Mononuclear cell (primary cell): ENCODE data around the gene DUOXA1. TPM values are rescaled to one million over a fixed set of nuclear protein-coding genes. Genes with fewer than 3 reads are reported as not detected.
"Not testable (repeated sequence)": the region's sequence is repeated elsewhere in the genome, so short reads cannot be mapped to it uniquely, and the experiment has no call there.

Experiments
- H3K27me3 ChIP-seq: 2 replicates; pipeline ENCODE4 v1.6.0; 2011; ENCODE audit warnings: low read length, control low read depth; ENCODE audit not compliant: insufficient read depth
- H3K4me1 ChIP-seq: 2 replicates; pipeline ENCODE4 v1.5.1; 2011; ENCODE audit warnings: mild to moderate bottlenecking, low read length, control low read depth; ENCODE audit not compliant: insufficient read depth
- H3K4me3 ChIP-seq: 2 replicates; pipeline ENCODE4 v1.5.1; 2011; ENCODE audit warnings: mild to moderate bottlenecking, low read length, moderate library complexity
- H3K9me3 ChIP-seq: 2 replicates; pipeline ENCODE4 v1.5.1; 2011; ENCODE audit warnings: low read depth, mild to moderate bottlenecking, control low read depth, low read length
- total RNA-seq: library from RNA; depleted of rRNA; stranded (reverse); fragments of >200 nt; gene quantifications from one replicate; pipeline ENCODE4 v1.2.3, GENCODE V29; 2012

The DUOXA1 gene
- total RNA-seq, 1 donor, result 0.31 TPM

DNA sequence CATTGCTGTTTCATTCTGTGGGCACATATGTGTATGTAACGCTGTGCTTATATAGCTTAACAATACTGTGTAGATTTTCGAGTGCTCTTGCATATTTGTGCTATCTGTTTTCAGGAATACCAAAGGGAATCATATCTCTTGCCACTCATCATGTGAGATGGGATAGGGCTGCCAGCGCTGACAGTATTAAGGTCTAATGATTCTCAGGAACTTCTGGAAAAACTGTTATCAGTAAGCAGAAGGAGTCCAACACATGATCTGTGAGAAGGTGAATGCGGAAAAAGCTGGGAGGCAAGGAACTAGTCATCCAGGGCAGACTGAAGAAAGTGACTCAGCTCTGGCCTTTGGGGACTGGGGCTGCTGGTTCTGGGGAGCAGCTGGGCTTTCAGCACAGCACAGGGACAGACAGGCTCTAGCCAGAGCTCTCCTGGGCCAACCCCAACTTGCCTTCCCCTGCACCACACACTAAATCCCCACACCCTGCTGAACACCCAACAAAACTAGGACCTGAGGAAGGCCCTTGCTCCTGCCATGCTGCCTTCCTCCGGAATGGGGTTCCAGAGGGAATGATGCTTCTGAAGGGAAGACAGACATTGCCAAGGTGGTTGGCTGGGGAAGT is 49.9 kb downstream of the DUOXA1 start:
- H3K9me3 ChIP-seq, H3K4me3 ChIP-seq, H3K4me1 ChIP-seq, H3K27me3 ChIP-seq: not testable (repeated sequence)

DNA sequence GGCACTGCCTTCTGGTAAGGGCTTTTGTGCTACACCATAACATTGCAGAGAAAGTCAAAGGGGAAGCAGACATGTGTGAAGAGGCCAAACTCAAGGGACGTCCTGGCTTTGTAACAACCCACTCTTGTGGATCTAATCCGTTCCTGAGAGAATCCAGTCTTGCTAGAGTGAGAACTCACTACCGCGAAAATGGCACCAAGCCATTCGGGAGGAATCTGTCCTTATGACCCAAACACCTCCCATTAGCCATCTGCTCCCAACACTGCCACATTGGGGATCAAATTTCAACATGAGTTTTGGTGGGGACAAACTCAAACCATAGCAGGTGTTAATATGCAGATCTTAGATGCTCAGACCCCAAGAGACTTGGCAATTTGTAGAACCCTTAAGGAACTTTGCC is 50.5 kb downstream of the DUOXA1 start:
- H3K9me3 ChIP-seq, H3K27me3 ChIP-seq, H3K4me1 ChIP-seq, H3K4me3 ChIP-seq: not testable (repeated sequence)

DNA sequence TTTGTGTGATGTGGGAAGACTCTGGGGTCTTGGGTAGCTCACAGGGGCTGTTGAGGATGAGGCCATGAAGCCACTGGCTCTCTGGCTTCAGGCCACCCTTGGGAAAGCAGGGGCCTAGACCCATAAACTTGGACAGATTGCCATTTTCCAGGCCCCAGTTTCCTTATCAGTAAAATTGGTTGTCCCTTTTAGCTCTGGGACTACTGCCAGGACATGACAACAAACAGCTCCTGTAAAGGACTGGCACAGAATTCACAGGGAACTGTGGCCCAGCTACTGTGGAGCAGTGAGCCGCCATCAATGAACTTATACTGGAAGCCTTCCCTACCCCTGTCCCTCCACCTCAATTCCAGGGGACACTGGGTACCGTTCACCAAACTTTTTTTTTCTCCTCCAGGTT is 52.3 kb downstream of the DUOXA1 start:
- H3K4me1 ChIP-seq, H3K4me3 ChIP-seq, H3K27me3 ChIP-seq, H3K9me3 ChIP-seq: not testable (repeated sequence)

DNA sequence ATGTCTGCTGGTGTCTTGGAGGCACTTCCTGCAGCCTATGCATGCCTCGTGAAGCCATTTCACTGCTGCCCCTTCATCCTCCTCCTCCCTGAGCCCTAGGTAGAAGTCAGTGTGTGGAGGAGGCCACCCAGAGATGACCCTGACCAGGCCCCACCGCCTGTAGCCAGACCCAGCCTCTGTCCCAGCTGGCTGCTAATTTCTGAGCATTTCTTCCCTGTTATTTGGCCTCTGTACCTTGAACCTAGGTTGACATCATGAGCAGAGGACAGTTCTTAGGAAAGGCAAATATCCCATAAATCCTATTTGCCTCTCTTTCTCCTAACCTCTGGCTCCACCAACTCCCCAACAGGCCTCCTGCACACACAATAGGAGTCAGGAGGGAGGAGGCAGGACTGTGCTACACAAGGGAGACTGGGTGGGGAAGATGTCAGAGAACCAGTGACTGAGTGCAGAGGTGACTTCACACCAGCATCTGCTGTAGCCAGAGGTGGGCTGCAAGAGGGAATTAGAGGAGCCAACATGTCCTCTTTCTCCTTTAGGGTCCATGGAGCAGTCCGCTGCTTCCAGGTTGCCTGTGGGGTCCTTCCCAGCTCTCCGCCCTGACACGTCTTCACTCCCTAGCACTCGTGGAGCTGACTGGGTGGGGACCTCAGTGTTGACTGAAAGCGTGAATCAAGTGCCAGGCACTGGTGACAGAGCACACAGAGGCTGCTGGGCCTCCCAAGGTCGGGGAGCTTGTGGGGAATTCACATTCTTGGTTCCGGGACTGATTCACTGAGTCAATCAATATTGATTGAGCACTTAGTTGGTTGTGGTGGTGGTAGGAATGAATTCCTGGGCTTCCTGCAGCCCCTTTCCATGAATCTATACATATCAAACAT is 54.0 kb downstream of the DUOXA1 start:
- H3K4me1 ChIP-seq, H3K27me3 ChIP-seq, H3K9me3 ChIP-seq, H3K4me3 ChIP-seq: not testable (repeated sequence)

DNA sequence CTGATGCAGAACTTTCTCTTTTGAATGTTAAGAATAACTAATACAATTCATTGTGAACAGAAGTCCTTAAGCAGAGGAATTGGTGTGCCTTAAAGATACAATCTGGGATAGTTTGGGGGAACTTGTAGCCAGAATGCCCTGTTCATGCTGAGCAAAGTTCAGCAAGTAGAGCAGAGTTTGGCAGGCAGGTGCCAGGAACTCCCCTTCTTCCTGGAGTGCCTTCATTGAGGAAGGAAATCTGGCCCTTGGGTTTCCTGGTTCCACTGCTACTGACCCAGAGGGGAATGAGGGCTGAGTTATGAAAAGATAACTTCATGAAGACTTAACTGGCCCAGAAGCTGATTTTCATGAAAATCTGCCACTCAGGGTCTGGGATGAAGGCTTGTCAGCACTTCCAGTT is 56.1 kb downstream of the DUOXA1 start:
- not testable (repeated sequence) for H3K4me3 ChIP-seq, H3K4me1 ChIP-seq, H3K9me3 ChIP-seq, H3K27me3 ChIP-seq

DNA sequence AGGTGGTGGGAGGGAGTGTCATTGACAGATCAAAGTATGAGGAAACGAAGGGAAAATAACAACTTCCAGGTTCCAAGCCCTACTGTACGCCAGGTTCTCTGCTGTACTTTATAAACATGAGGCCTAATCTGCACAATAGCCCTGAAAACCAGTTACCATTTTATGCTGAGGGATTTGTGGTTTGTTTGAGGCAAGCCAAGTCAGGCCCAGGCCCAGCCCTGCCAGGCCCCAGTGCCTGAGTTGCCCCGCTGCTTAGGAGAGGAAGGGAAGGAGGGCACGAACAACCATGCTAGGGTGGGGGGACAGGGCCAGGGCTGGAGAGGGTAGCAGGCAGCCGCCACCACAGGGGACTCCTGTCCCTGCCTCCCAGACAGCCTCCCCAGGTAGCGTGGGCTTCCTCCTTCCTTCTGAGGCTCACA is 59.7 kb downstream of the DUOXA1 start:
- not testable (repeated sequence) for H3K27me3 ChIP-seq, H3K9me3 ChIP-seq, H3K4me1 ChIP-seq, H3K4me3 ChIP-seq

Other genes with a start within 250 kb of the DUOXA1 start
- not detected for gene TERB2, start 173.2 kb downstream of the DUOXA1 start, total RNA-seq
- 4.6 TPM for gene SORD, start 106.7 kb downstream of the DUOXA1 start, total RNA-seq
- 0.10 TPM for gene DUOX2, start 15.7 kb downstream of the DUOXA1 start, total RNA-seq
- gene DUOXA2, start 15.6 kb downstream of the DUOXA1 start, total RNA-seq, result not detected
- 0.10 TPM for gene DUOX1, start 115 bp upstream of the DUOXA1 start, total RNA-seq
- gene SHF, start 58.1 kb upstream of the DUOXA1 start, total RNA-seq, result 2.1 TPM
- gene SLC28A2, start 122.4 kb upstream of the DUOXA1 start, total RNA-seq, result not detected
- 2.3 TPM for gene GATM, start 248.7 kb upstream of the DUOXA1 start, total RNA-seq